Lower leg skin (tissue), 3 donors: Measurements from ENCODE around the gene KCNJ6.

Experiments used
- CTCF ChIP-seq, 3 donors: fragments of 450-650 bp; IDR thresholded peaks; one replicate each; pipeline ENCODE4 v1.5.1; 2016; ENCODE audit warnings: antibody characterized with exemption in 3 of 3, mild to moderate bottlenecking in 3 of 3, moderate library complexity in 2 of 3
- POLR2A ChIP-seq, 2 donors: fragments of 450-650 bp; IDR thresholded peaks; one replicate each; pipeline ENCODE4 v1.6.1; 2016 to 2017; ENCODE audit warnings: antibody characterized with exemption in 2 of 2, mild to moderate bottlenecking in 1 of 2, moderate library complexity in 1 of 2

GRCh38 chr21:37688952-37689659 lies 227.2 kb downstream of the KCNJ6 start:
- TF ChIP-seq POLR2A (IDR thresholded peaks at IDR 0.05) (no peak), CTCF (IDR thresholded peaks at IDR 0.05) (no peak)
